ENCODE measurements around the gene PCDHGB5.
"Not testable (repeated sequence)": the region's sequence is repeated elsewhere in the genome, so short reads cannot be mapped to it uniquely, and the experiment has no call there.

The PCDHGB5 gene

DNA sequence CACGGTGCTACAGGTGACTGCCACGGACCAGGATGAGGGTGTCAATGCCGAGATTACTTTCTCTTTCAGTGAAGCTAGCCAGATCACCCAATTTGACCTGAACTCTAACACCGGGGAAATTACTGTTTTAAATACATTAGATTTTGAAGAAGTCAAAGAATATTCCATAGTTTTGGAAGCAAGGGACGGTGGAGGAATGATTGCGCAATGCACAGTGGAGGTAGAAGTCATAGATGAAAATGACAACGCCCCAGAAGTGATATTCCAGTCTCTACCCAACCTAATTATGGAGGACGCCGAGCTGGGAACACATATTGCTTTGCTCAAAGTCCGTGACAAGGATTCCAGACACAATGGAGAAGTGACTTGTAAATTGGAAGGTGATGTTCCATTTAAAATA, 9.1 kb upstream of the PCDHGB5 start:
- H3K27ac ChIP-seq = no peak overlapping the region

DNA sequence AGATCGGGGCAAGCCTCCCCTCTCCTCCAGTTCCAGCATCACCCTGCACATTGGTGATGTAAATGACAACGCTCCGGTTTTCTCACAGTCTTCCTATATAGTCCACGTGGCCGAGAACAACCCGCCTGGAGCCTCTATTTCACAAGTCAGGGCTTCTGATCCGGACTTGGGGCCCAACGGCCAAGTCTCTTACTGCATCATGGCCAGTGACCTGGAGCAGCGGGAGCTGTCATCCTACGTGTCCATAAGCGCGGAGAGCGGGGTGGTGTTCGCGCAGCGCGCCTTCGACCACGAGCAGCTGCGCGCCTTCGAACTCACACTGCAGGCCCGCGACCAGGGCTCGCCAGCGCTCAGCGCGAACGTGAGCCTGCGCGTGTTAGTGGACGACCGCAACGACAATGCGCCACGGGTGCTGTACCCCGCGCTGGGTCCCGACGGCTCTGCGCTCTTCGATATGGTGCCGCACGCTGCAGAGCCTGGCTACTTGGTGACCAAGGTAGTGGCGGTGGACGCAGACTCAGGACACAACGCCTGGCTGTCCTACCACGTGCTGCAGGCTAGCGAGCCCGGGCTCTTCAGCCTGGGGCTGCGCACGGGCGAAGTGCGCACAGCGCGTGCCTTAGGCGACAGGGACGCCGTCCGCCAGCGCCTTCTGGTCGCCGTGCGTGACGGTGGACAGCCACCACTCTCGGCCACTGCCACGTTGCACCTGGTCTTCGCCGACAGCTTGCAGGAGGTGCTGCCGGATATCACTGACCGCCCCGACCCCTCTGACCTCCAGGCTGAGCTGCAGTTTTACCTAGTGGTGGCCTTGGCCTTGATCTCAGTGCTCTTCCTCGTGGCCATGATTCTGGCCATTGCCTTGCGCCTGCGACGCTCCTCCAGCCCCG, 8.3 kb upstream of the PCDHGB5 start:
- no peak overlapping the region for H3K4me3 ChIP-seq
- no peak for DNase-seq (ENCODE audit: low read depth, low spot score)
- TF ChIP-seq FOXP2 (optimal IDR thresholded peaks at IDR 0.05; ENCODE audit: control extremely low read depth, extremely low read length, insufficient read depth) = no peak
- no peak for TF ChIP-seq EZH2 (IDR thresholded peaks at IDR 0.05)
- TF ChIP-seq POLR2AphosphoS5 (IDR thresholded peaks at IDR 0.05; ENCODE audit: borderline replicate concordance, low read depth, low read length) = no peak
- no peak overlapping the region for H3K9ac ChIP-seq (ENCODE audit: insufficient read length)
- H3K36me3 ChIP-seq (ENCODE audit: insufficient read depth, low read length) = no peaks in the 10 kb centered on the region
- H3K9me3 ChIP-seq (ENCODE audit: low read depth, low read length) = no peaks in the 10 kb centered on the region
- no peak overlapping the region for H3K27ac ChIP-seq

More for the DNA sequence above, 9.1 kb upstream of the PCDHGB5 start:
- Histone ChIP-seq H3K4me3 (no peak overlapping the region), H3K36me3 (ENCODE audit: insufficient read depth, low read length) (no peaks in the 10 kb centered on the region), H3K9ac (ENCODE audit: insufficient read length) (no peak overlapping the region), H3K9me3 (ENCODE audit: low read depth, low read length) (no peaks in the 10 kb centered on the region)
- DNase-seq (ENCODE audit: low read depth, low spot score) = no peak
- TF ChIP-seq FOXP2 (optimal IDR thresholded peaks at IDR 0.05; ENCODE audit: control extremely low read depth, extremely low read length, insufficient read depth) (no peak), POLR2AphosphoS5 (IDR thresholded peaks at IDR 0.05; ENCODE audit: borderline replicate concordance, low read depth, low read length) (no peak), EZH2 (IDR thresholded peaks at IDR 0.05) (no peak)

DNA sequence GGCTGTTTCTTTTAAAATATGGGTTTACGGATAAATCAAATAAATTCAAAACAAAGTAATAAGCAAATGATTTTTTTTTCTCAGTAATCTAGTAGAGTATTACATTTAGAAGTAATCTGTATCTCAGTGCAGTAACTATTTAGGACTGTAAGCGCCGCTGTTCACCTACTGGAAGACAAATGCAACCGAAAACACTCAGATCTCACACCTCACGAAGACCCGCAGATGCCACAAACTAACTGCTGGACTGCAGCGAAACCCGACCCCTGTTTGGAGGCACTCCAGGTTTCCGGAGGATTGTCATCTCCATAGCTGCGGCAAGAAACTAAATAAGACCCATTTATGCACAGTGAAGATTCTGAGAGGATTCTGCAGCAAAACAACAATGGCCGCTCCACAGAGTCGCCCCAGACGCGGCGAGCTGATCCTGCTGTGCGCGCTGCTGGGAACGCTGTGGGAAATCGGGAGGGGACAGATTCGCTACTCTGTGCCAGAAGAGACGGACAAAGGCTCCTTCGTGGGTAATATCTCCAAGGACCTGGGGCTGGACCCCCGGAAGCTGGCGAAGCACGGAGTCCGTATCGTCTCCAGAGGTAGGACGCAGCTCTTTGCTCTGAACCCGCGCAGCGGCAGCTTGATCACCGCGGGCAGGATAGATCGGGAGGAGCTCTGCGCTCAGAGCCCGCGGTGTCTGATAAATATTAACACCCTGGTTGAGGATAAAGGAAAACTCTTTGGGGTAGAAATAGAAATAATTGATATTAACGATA, 5.1 kb upstream of the PCDHGB5 start, which contains the start of gene PCDHGA8:
TSS of gene PCDHGA8 (plus strand) at position 205 of the 770 bp plus-strand sequence. CDS start at position 386, 181 bp downstream.
- Histone ChIP-seq H3K9me3 (ENCODE audit: low read depth, low read length) (no peaks in the 10 kb centered on the region), H3K4me3 (no peak within 1 kb of the TSS), H3K9ac (ENCODE audit: insufficient read length) (no peak within 1 kb of the TSS), H3K27ac (no peak within 1 kb of the TSS), H3K36me3 (ENCODE audit: insufficient read depth, low read length) (no peaks in the 10 kb centered on the region)
- TF ChIP-seq FOXP2 (optimal IDR thresholded peaks at IDR 0.05; ENCODE audit: control extremely low read depth, extremely low read length, insufficient read depth) (no peak), EZH2 (IDR thresholded peaks at IDR 0.05) (no peak), POLR2AphosphoS5 (IDR thresholded peaks at IDR 0.05; ENCODE audit: borderline replicate concordance, low read depth, low read length) (no peak)
- DNase-seq (ENCODE audit: low read depth, low spot score) = no peak

DNA sequence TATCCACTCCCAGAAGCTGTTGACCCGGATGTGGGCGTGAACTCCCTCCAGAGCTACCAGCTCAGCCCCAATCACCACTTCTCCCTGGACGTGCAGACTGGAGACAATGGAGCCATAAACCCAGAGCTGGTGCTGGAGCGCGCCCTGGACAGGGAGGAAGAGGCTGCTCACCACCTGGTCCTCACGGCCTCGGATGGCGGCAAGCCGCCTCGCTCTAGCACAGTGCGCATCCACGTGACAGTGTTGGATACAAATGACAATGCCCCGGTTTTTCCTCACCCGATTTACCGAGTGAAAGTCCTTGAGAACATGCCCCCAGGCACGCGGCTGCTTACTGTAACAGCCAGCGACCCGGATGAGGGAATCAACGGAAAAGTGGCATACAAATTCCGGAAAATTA, 4.5 kb upstream of the PCDHGB5 start:
- H3K36me3 ChIP-seq (ENCODE audit: insufficient read depth, low read length) = no peaks in the 10 kb centered on the region
- DNase-seq (ENCODE audit: low read depth, low spot score) = no peak
- no peak overlapping the region for H3K9ac ChIP-seq (ENCODE audit: insufficient read length)
- no peak overlapping the region for H3K4me3 ChIP-seq
- TF ChIP-seq EZH2 (IDR thresholded peaks at IDR 0.05) (no peak), POLR2AphosphoS5 (IDR thresholded peaks at IDR 0.05; ENCODE audit: borderline replicate concordance, low read depth, low read length) (no peak), FOXP2 (optimal IDR thresholded peaks at IDR 0.05; ENCODE audit: control extremely low read depth, extremely low read length, insufficient read depth) (no peak)
- no peak overlapping the region for H3K27ac ChIP-seq
- no peaks in the 10 kb centered on the region for H3K9me3 ChIP-seq (ENCODE audit: low read depth, low read length)

DNA sequence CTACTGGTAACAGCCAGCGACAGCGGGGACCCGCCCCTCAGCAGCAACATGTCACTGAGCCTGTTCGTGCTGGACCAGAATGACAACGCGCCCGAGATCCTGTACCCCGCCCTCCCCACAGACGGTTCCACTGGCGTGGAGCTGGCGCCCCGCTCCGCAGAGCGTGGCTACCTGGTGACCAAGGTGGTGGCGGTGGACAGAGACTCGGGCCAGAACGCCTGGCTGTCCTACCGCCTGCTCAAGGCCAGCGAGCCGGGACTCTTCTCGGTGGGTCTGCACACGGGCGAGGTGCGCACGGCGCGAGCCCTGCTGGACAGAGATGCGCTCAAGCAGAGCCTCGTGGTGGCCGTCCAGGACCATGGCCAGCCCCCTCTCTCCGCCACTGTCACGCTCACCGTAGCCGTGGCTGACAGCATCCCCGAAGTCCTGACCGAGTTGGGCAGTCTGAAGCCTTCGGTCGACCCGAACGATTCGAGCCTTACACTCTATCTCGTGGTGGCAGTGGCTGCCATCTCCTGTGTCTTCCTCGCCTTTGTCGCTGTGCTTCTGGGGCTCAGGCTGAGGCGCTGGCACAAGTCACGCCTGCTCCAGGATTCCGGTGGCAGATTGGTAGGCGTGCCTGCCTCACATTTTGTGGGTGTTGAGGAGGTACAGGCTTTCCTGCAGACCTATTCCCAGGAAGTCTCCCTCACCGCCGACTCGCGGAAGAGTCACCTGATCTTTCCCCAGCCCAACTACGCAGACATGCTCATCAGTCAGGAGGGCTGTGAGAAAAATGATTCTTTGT, 3.2 kb upstream of the PCDHGB5 start:
- not testable (repeated sequence) for H3K4me3 ChIP-seq; H3K27ac ChIP-seq; H3K9me3 ChIP-seq (ENCODE audit: low read depth, low read length); DNase-seq (ENCODE audit: low read depth, low spot score); H3K9ac ChIP-seq (ENCODE audit: insufficient read length); H3K36me3 ChIP-seq (ENCODE audit: insufficient read depth, low read length)

DNA sequence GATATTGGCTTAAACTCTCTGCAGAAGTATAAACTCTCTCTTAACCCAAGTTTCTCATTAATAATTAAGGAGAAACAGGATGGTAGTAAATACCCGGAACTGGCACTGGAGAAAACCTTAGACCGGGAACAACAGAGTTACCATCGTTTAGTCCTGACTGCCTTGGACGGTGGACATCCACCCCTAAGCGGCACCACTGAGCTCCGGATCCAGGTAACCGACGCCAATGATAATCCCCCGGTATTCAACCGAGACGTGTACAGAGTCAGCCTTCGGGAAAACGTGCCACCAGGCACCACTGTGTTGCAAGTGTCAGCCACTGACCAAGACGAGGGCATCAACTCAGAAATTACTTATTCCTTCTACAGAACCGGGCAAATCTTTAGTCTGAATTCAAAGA, 861 bp downstream of the PCDHGB5 start:
- no peak for TF ChIP-seq FOXP2 (optimal IDR thresholded peaks at IDR 0.05; ENCODE audit: control extremely low read depth, extremely low read length, insufficient read depth)
- TF ChIP-seq POLR2AphosphoS5 (IDR thresholded peaks at IDR 0.05; ENCODE audit: borderline replicate concordance, low read depth, low read length) = no peak
- no peak for TF ChIP-seq EZH2 (IDR thresholded peaks at IDR 0.05)
- no peak overlapping the region for H3K9ac ChIP-seq (ENCODE audit: insufficient read length)
- H3K4me3 ChIP-seq = no peak overlapping the region
- H3K9me3 ChIP-seq (ENCODE audit: low read depth, low read length) = no peaks in the 10 kb centered on the region
- DNase-seq (ENCODE audit: low read depth, low spot score) = no peak
- H3K36me3 ChIP-seq (ENCODE audit: insufficient read depth, low read length) = no peaks in the 10 kb centered on the region
- H3K27ac ChIP-seq = no peak overlapping the region

DNA sequence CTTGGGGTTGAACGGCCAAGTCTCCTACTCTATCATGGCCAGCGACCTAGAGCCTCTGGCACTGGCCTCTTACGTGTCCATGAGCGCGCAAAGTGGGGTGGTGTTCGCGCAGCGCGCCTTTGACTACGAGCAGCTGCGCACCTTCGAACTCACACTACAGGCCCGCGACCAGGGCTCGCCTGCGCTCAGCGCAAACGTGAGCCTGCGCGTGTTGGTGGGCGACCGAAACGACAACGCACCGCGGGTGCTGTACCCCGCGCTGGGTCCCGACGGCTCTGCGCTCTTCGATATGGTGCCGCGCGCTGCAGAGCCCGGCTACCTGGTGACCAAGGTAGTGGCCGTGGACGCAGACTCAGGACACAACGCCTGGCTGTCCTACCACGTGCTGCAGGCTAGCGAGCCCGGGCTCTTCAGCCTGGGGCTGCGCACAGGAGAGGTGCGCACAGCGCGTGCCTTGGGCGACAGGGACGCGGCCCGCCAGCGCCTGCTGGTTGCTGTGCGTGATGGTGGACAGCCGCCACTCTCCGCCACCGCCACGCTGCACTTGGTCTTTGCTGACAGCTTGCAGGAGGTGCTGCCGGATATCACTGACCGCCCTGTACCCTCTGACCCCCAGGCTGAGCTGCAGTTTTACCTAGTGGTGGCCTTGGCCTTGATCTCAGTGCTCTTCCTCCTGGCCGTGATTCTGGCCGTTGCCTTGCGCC, 2.0 kb downstream of the PCDHGB5 start:
- Histone ChIP-seq H3K27ac (no peak overlapping the region), H3K4me3 (no peak overlapping the region), H3K9ac (ENCODE audit: insufficient read length) (no peak overlapping the region), H3K36me3 (ENCODE audit: insufficient read depth, low read length) (no peaks in the 10 kb centered on the region), H3K9me3 (ENCODE audit: low read depth, low read length) (no peaks in the 10 kb centered on the region)
- DNase-seq (ENCODE audit: low read depth, low spot score) = no peak
- TF ChIP-seq FOXP2 (optimal IDR thresholded peaks at IDR 0.05; ENCODE audit: control extremely low read depth, extremely low read length, insufficient read depth) (no peak), EZH2 (IDR thresholded peaks at IDR 0.05) (no peak), POLR2AphosphoS5 (IDR thresholded peaks at IDR 0.05; ENCODE audit: borderline replicate concordance, low read depth, low read length) (no peak)
